Activated CD8-positive, alpha-beta T cell treated with anti-CD3 and anti-CD28 coated beads, Interleukin-2, amount 10 ng/mL, durations not matched to agents 7 days and 5 days (primary cell): Measurements from ENCODE around the gene RYR3. TPM values are rescaled to one million over a fixed set of nuclear protein-coding genes. Genes with fewer than 3 reads are reported as not detected.

Source experiments
- ATAC-seq: fragments of 150-1000 bp; cut with Tn5 transposase; one replicate; pipeline ENCODE4 v1.10.0; 2021; ENCODE audit warnings: moderate library complexity
- CTCF ChIA-PET: fragments of 350-600 bp; sonication (Branson Sonifier 250); formaldehyde crosslinking; loops from one replicate; lab custom pipeline; 2021; ENCODE audit warnings: antibody characterized with exemption; lab: Charles Lee
- POLR2A ChIA-PET: fragments of 350-600 bp; sonication (Branson Sonifier 250); formaldehyde crosslinking; loops from one replicate; lab custom pipeline; 2021; ENCODE audit warnings: antibody characterized with exemption; lab: Charles Lee
- DNase-seq: peaks from one replicate; pipeline ENCODE4 v3.0.0-alpha.2; 2020
- H3K27ac Mint-ChIP-seq: one replicate; pipeline ENCODE4 v1.8.0; 2021; ENCODE audit warnings: mild to moderate bottlenecking, mixed read lengths
- H3K27me3 Mint-ChIP-seq: one replicate; pipeline ENCODE4 v1.8.0; 2021; ENCODE audit warnings: low read depth, mixed read lengths
- H3K36me3 Mint-ChIP-seq: one replicate; pipeline ENCODE4 v1.8.0; 2021; ENCODE audit warnings: low read depth, mixed read lengths
- H3K4me1 Mint-ChIP-seq: one replicate; pipeline ENCODE4 v1.8.0; 2021; ENCODE audit warnings: low read depth, mixed read lengths
- H3K4me3 Mint-ChIP-seq: one replicate; pipeline ENCODE4 v1.8.0; 2021; ENCODE audit warnings: mild to moderate bottlenecking, mixed read lengths
- H3K9me3 Mint-ChIP-seq: one replicate; pipeline ENCODE4 v1.8.0; 2022; ENCODE audit warnings: mixed read lengths; ENCODE audit not compliant: insufficient read depth
- total RNA-seq, 2 experiments: library from RNA; stranded (reverse); gene quantifications; one replicate each; pipeline ENCODE4 v1.2.3, GENCODE V29; 2021

Gene RYR3
- total RNA-seq, 2 experiments from 2014 or later = not detected

DNA sequence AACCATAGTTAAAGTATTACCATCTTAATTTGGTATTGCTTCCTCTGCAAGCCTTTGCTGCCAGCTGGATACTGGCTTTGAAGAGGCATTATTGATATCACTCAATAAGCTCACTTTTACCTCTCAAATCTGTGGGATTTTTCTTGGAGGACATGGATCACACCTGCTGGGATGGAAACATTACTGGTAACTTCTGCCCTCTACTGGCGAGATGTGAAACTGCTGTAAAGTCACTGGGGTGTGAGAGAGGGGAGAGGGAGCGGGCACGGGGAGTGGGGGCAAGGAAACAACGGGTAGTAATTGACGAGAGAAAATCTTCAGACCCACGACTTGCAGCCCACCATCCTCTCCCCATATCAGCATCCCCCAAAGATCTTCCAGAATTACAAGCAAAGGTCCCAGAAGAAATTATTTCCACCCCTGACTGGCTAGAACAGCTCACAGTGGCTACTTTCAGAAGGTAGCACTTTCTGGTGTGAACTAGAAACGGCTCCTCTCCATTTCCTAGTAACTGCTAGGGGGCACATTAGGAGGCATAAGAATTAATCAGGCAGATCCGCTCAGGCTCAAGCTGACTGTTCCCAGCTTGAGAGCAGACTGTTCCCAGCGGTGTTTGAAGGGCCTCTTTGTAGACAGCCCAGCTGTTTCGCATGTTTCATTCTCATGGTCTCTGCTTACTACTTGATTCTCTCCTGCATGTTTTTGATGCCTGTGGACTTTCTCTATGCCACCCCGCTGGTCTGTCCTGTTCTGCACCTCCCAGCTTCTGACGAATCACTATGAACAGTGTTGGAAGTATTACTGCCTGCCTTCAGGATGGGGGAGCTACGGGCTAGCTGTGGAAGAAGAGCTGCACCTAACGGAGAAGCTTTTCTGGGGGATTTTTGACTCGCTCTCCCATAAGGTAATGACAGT lies 427.2 kb downstream of the RYR3 start:
- DNase-seq = peak; percentile 44
- Mint-ChIP-seq H3K4me1 (no peaks in the 10 kb centered on the region), H3K9me3 (no peaks in the 10 kb centered on the region), H3K27me3 (peaks cover 4% of the 10 kb centered on the region), H3K27ac (no peak overlapping the region), H3K4me3 (no peak overlapping the region), H3K36me3 (no peaks in the 10 kb centered on the region)
- CTCF ChIA-PET = interaction anchor here (0.6 to 2.9 kb wide), 17 partner anchors 8 to 604 kb away, joined by 3 to 10 read pairs (median 4); no protein-coding TSS in a partner anchor
- peak; percentile 53 for ATAC-seq
- POLR2A ChIA-PET = no interaction called here

GRCh38 chr15:33738941-33739664 lies 428.3 kb downstream of the RYR3 start:
- H3K4me1 Mint-ChIP-seq = no peaks in the 10 kb centered on the region
- DNase-seq (no peak), ATAC-seq (no peak)
- no peak overlapping the region for H3K4me3 Mint-ChIP-seq
- H3K36me3 Mint-ChIP-seq = no peaks in the 10 kb centered on the region
- ChIA-PET POLR2A (no interaction called here), CTCF (interaction anchor here (1.2 to 2.9 kb wide), 6 partner anchors 10 to 447 kb away, joined by 3 to 10 read pairs (median 4); no protein-coding TSS in a partner anchor)
- H3K27ac Mint-ChIP-seq = no peak overlapping the region
- H3K27me3 Mint-ChIP-seq = peaks cover 4% of the 10 kb centered on the region
- H3K9me3 Mint-ChIP-seq = no peaks in the 10 kb centered on the region

DNA sequence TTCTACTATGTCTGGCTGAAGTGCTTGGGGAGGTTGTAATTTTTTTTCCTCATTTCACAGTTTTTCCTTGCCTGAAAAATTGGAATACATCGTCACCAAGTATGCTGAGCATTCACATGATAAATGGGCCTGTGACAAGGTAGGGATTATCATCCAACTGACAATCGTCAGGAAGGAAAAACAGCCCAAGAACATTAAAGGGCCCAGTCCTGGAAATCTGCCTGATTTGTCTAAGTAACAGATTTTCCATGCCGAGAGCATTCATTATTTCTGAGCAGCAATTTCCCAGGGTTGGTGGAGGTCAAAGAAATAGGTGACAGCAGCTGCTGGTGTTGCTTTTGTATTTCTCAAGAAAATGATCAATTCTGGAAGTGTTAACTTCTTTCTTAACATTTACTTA lies 431.5 kb downstream of the RYR3 start:
- ChIA-PET CTCF (no interaction called here), POLR2A (no interaction called here)
- Mint-ChIP-seq H3K4me3 (no peak overlapping the region), H3K27ac (no peak overlapping the region), H3K27me3 (peaks cover 4% of the 10 kb centered on the region), H3K4me1 (no peaks in the 10 kb centered on the region), H3K36me3 (no peaks in the 10 kb centered on the region), H3K9me3 (no peaks in the 10 kb centered on the region)
- DNase-seq = no peak
- no peak for ATAC-seq

GRCh38 chr15:33742800-33743199 lies 432.0 kb downstream of the RYR3 start:
- CTCF ChIA-PET = no interaction called here
- no peak for DNase-seq
- no peak for ATAC-seq
- Mint-ChIP-seq H3K27me3 (peaks cover under 1% of the 10 kb centered on the region), H3K36me3 (no peaks in the 10 kb centered on the region), H3K27ac (no peak overlapping the region), H3K4me1 (no peaks in the 10 kb centered on the region), H3K9me3 (no peaks in the 10 kb centered on the region), H3K4me3 (no peak overlapping the region)
- POLR2A ChIA-PET = no interaction called here

DNA sequence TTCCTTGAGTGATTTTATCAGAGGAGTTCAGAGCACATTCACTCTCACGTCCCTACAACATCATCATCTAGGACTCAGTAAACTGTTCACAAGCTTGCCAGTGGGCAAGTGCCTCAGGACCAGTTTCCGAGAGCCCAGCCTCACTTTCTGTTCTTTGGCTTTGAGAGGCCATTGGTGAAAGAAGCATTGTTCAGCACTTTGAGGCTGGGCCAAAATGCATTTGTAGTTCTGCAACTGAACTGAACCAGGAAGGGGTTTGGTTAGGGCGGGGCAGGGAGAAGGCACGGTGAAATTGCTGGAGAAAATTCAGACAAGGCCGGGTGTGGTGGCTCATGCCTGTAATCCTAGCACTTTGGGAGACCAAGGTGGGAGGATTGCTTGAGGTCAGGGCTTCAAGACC lies 435.4 kb downstream of the RYR3 start:
- ATAC-seq (no peak), DNase-seq (no peak)
- ChIA-PET POLR2A (no interaction called here), CTCF (no interaction called here)
- Mint-ChIP-seq H3K27me3 (no peaks in the 10 kb centered on the region), H3K9me3 (no peaks in the 10 kb centered on the region), H3K36me3 (no peaks in the 10 kb centered on the region), H3K4me1 (no peaks in the 10 kb centered on the region), H3K27ac (no peak overlapping the region), H3K4me3 (no peak overlapping the region)

- H3K4me1 Mint-ChIP-seq = no peaks in the 10 kb centered on the region
- no peak for DNase-seq
- H3K27me3 Mint-ChIP-seq = peaks cover 7% of the 10 kb centered on the region
- no peaks in the 10 kb centered on the region for H3K36me3 Mint-ChIP-seq
- no peak overlapping the region for H3K4me3 Mint-ChIP-seq
- H3K9me3 Mint-ChIP-seq = no peaks in the 10 kb centered on the region
- no peak overlapping the region for H3K27ac Mint-ChIP-seq
- CTCF ChIA-PET = no interaction called here
- ATAC-seq = no peak
- POLR2A ChIA-PET = no interaction called here
These were observed 442.2 kb downstream of the RYR3 start for GRCh38 chr15:33753012-33753411.

DNA sequence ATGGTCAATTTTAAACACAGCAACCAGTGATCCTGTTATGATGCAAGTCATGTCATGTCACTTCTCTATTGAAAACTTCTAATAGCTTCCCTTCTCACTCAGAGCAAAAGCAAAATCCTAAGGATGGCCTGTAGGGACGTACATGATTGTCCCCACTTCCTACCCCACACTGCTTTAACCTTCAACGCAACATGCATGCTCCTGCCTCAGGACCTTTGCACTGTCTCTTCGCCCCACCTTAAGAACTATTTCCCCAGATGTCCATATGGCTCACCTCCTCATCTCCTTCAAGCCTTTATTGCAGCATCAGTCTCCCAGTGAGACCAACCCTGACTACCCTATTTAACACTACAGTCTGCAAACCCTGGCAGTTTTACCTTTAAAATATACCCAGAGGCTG lies 443.5 kb downstream of the RYR3 start:
- H3K27me3 Mint-ChIP-seq = peaks cover 7% of the 10 kb centered on the region

DNA sequence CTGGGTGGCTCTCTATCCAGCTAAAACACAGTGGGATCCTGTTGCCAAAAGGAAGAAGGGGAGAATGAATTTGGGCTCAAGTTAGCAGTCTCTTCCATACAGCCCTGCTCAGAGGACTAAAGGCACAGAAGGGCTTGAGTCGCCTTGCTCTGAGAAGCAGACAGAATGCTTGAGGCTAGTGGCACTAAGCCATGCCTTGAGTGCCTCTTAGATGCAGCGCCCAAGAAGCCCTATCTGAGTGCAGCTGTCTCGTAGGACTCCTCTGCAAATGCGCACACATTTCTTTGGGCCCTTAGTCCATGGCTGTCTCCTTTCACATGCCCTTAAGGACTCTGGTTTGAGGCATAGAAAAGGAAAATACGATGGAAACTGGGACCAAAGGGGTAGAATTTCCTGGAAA lies 446.2 kb downstream of the RYR3 start:
- Mint-ChIP-seq H3K9me3 (no peaks in the 10 kb centered on the region), H3K27me3 (peaks cover 16% of the 10 kb centered on the region), H3K27ac (no peak overlapping the region), H3K36me3 (no peaks in the 10 kb centered on the region), H3K4me1 (no peaks in the 10 kb centered on the region), H3K4me3 (no peak overlapping the region)
- CTCF ChIA-PET = no interaction called here
- no peak for DNase-seq
- POLR2A ChIA-PET = no interaction called here
- no peak for ATAC-seq

More for the DNA sequence above, 443.5 kb downstream of the RYR3 start:
- H3K4me3 Mint-ChIP-seq = no peak overlapping the region
- no peak overlapping the region for H3K27ac Mint-ChIP-seq
- CTCF ChIA-PET = no interaction called here
- H3K9me3 Mint-ChIP-seq = no peaks in the 10 kb centered on the region
- DNase-seq (no peak), ATAC-seq (no peak)
- POLR2A ChIA-PET = no interaction called here
- H3K4me1 Mint-ChIP-seq = no peaks in the 10 kb centered on the region
- H3K36me3 Mint-ChIP-seq = no peaks in the 10 kb centered on the region

GRCh38 chr15:33757516-33758232 lies 446.9 kb downstream of the RYR3 start:
- Mint-ChIP-seq H3K36me3 (no peaks in the 10 kb centered on the region), H3K9me3 (no peaks in the 10 kb centered on the region), H3K4me1 (no peaks in the 10 kb centered on the region), H3K4me3 (no peak overlapping the region), H3K27ac (no peak overlapping the region), H3K27me3 (peaks cover 12% of the 10 kb centered on the region)
- DNase-seq = no peak
- no peak for ATAC-seq
- POLR2A ChIA-PET = interaction anchor here (0.8 kb wide), 1 partner anchor 222 kb away, joined by 3 read pairs; no protein-coding TSS in a partner anchor
- CTCF ChIA-PET = no interaction called here

DNA sequence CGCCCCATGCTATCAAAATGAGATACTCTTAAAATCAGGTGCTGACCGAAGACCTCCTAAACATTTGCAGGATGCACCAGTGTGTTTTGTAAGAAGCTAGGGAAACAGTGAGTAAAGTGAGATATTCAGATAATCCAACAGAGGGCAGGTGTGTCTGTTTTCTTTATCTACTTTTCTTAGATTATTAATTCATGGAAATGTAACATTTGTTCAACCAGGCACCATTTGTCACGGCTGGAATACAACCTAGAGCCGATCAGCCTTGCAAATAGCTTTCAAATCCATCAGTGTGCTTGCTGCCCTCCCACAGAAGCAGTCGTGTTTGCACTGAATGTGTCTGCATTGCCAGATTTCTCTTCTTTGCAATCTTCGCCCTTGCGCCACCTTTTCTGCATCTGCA lies 455.6 kb downstream of the RYR3 start:
- no peak for ATAC-seq
- Mint-ChIP-seq H3K4me3 (no peak overlapping the region), H3K27me3 (peaks cover 4% of the 10 kb centered on the region), H3K4me1 (no peaks in the 10 kb centered on the region), H3K36me3 (no peaks in the 10 kb centered on the region), H3K27ac (no peak overlapping the region), H3K9me3 (no peaks in the 10 kb centered on the region)
- DNase-seq = no peak
- ChIA-PET POLR2A (no interaction called here), CTCF (no interaction called here)

- no peak overlapping the region for H3K27ac Mint-ChIP-seq
- no peaks in the 10 kb centered on the region for H3K9me3 Mint-ChIP-seq
- peaks cover 2% of the 10 kb centered on the region for H3K27me3 Mint-ChIP-seq
- no peak for DNase-seq
- H3K4me3 Mint-ChIP-seq = no peak overlapping the region
- ChIA-PET CTCF (no interaction called here), POLR2A (no interaction called here)
- no peaks in the 10 kb centered on the region for H3K4me1 Mint-ChIP-seq
- no peaks in the 10 kb centered on the region for H3K36me3 Mint-ChIP-seq
- ATAC-seq = no peak
These were observed 458.0 kb downstream of the RYR3 start for GRCh38 chr15:33768670-33769190.
